AG04450 (cell line): ENCODE measurements around the gene COX5A. TPM values are rescaled to one million over a fixed set of nuclear protein-coding genes. Genes with fewer than 3 reads are reported as not detected.

Experiments used
- CTCF ChIA-PET: fragments of 300-600, 350-600 bp; formaldehyde crosslinking; extraction: SDS; loops from one replicate; lab custom pipeline; 2022; ENCODE audit warnings: antibody characterized with exemption, inconsistent platforms; lab: Charles Lee
- POLR2A ChIA-PET: fragments of 350-600 bp; formaldehyde crosslinking; extraction: SDS; loops from one replicate; lab custom pipeline; 2021; ENCODE audit warnings: antibody characterized with exemption, inconsistent platforms; lab: Yijun Ruan, JAX
- DNase-seq: peaks from one replicate; pipeline ENCODE4 v3.0.0-alpha.2; 2011; ENCODE audit warnings: low read depth, low spot score
- H3K27ac ChIP-seq: one replicate; pipeline ENCODE4 v1.5.1; 2012; ENCODE audit warnings: low read depth, low read length, control low read depth
- H3K27me3 ChIP-seq: one replicate; pipeline ENCODE4 v1.6.0; 2012; ENCODE audit warnings: low read length; ENCODE audit not compliant: control insufficient read depth, insufficient read depth
- H3K4me3 ChIP-seq: 2 replicates; pipeline ENCODE4 v1.5.1; 2011; ENCODE audit warnings: mild to moderate bottlenecking, low read depth, low read length, control low read depth
- H3K9me3 ChIP-seq: 2 replicates; pipeline ENCODE4 v1.5.1; 2012; ENCODE audit warnings: low read length; ENCODE audit not compliant: control insufficient read depth, insufficient read depth
- polyA plus RNA-seq: library from polyadenylated mRNA; depleted of rRNA; stranded (reverse); fragments of >200 nt; gene quantifications from 2 replicates; pipeline ENCODE4 v1.2.3, GENCODE V29; 2011
- TF ChIP-seq, protein P1 (sequence below): IDR thresholded peaks from 2 replicates; pipeline ENCODE4 v1.5.1; 2011; ENCODE audit warnings: low read depth, low read length, control low read depth, inconsistent platforms

The COX5A gene
- polyA plus RNA-seq, 1 experiment, result 147 TPM

GRCh38 chr15:74913041-74913440 is 24.8 kb downstream of the COX5A start:
- TF ChIP-seq, protein P1, sequence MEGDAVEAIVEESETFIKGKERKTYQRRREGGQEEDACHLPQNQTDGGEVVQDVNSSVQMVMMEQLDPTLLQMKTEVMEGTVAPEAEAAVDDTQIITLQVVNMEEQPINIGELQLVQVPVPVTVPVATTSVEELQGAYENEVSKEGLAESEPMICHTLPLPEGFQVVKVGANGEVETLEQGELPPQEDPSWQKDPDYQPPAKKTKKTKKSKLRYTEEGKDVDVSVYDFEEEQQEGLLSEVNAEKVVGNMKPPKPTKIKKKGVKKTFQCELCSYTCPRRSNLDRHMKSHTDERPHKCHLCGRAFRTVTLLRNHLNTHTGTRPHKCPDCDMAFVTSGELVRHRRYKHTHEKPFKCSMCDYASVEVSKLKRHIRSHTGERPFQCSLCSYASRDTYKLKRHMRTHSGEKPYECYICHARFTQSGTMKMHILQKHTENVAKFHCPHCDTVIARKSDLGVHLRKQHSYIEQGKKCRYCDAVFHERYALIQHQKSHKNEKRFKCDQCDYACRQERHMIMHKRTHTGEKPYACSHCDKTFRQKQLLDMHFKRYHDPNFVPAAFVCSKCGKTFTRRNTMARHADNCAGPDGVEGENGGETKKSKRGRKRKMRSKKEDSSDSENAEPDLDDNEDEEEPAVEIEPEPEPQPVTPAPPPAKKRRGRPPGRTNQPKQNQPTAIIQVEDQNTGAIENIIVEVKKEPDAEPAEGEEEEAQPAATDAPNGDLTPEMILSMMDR, result no peak
- ChIA-PET POLR2A (no interaction called here), CTCF (interaction anchor here (4.7 kb wide), 1 partner anchor 12 kb away, joined by 47 read pairs; no protein-coding TSS in a partner anchor)
- no peaks in the 10 kb centered on the region for H3K9me3 ChIP-seq
- H3K4me3 ChIP-seq, result no peak overlapping the region
- no peak for DNase-seq
- no peak overlapping the region for H3K27ac ChIP-seq
- no peaks in the 10 kb centered on the region for H3K27me3 ChIP-seq

- Histone ChIP-seq H3K9me3 (no peaks in the 10 kb centered on the region; the same call in 1 of the 2 replicates), H3K4me3 (no peak overlapping the region), H3K27me3 (no peaks in the 10 kb centered on the region), H3K27ac (no peak overlapping the region)
- TF ChIP-seq, protein P1, result no peak
- ChIA-PET CTCF (no interaction called here), POLR2A (no interaction called here)
- no peak for DNase-seq
Measured at GRCh38 chr15:74908635-74909034, 29.2 kb downstream of the COX5A start.

DNA sequence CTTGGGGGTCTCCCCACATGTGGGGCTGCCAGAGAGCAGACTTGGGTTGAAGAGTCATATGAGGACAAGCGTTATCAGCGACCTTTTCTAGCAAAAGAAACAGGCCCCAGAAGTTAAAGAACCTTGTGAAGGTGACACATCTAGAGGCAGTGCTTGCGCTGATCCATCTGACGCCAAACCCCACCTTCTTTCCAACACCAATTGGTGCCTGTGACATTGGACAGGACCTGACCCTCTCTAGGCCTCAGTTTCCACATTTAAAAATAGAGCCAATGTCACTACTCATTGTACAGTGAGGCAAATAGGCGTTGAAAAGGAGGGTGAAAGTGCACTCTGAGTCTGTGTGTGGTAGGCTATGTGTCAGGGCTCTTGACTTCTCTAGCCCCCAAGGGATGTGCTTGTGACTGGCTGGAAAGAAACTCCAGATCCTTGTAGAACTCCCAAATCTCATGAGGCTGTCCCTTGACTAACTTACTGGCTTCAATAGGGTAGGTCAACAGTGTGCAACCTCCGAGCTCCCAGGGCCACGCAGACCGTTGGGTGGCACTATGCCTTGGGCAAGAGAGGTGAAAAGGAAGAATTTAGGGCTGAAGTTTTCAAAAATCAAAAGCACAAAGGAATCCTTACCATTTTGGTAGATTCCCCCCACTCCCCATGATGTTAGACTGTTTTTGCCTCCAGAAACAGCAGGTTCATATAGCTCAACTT is 30.6 kb downstream of the COX5A start:
- H3K9me3 ChIP-seq, result no peaks in the 10 kb centered on the region; the same call in 1 of the 2 replicates
- no peak for DNase-seq
- H3K27ac ChIP-seq, result peak overlapping the region; percentile 31
- ChIA-PET POLR2A (interaction anchor here (0.8 to 1.4 kb wide), 4 partner anchors 9 to 31 kb away, joined by 3 to 7 read pairs (median 5); partner anchors contain the start of genes COX5A and MPI), CTCF (interaction anchor here (2.5 kb wide), 1 partner anchor 43 kb away, joined by 10 read pairs; no protein-coding TSS in a partner anchor)
- H3K4me3 ChIP-seq, result peak overlapping the region; percentile 81
- no peaks in the 10 kb centered on the region for H3K27me3 ChIP-seq
- TF ChIP-seq, protein P1, result no peak

GRCh38 chr15:74906450-74907162 is 31.3 kb downstream of the COX5A start, which contains the start of gene FAM219B:
FAM219B (minus strand) TSS chr15:74906851; CDS start chr15:74906800, 51 bp downstream.
- no peaks in the 10 kb centered on the region for H3K27me3 ChIP-seq
- DNase-seq, result peak; percentile 60
- peak within 1 kb of the TSS; percentile 81 for H3K27ac ChIP-seq
- H3K4me3 ChIP-seq, result peak within 1 kb of the TSS; percentile 81
- CTCF ChIA-PET, result interaction anchor here (2.5 kb wide), 1 partner anchor 44 kb away, joined by 10 read pairs; no protein-coding TSS in a partner anchor
- no peaks in the 10 kb centered on the region; the same call in 1 of the 2 replicates for H3K9me3 ChIP-seq
- POLR2A ChIA-PET, result interaction anchor here (0.7 to 1.4 kb wide), 5 partner anchors 9 to 31 kb away, joined by 3 to 7 read pairs (median 5); partner anchors contain the start of genes COX5A and MPI
- TF ChIP-seq, protein P1, result no peak
